HEK293T (cell line): ENCODE measurements around the gene AP3B1.
"Not testable (repeated sequence)": the region's sequence is repeated elsewhere in the genome, so short reads cannot be mapped to it uniquely, and the experiment has no call there.

Experiments used
- BHLHE40 ChIP-seq: fragments of 450-650 bp; IDR thresholded peaks from 2 replicates; pipeline ENCODE4 v1.6.1; 2016; ENCODE audit warnings: mild to moderate bottlenecking, moderate library complexity, borderline replicate concordance
- ELF4 ChIP-seq: fragments of 450-650 bp; IDR thresholded peaks from 2 replicates; pipeline ENCODE4 v1.6.1; 2017; ENCODE audit warnings: antibody characterized with exemption
- HDGF ChIP-seq: fragments of 450-650 bp; IDR thresholded peaks from 2 replicates; pipeline ENCODE4 v1.6.1; 2017; ENCODE audit warnings: antibody characterized with exemption, borderline replicate concordance
- SP1 ChIP-seq: fragments of 450-650 bp; IDR thresholded peaks from 2 replicates; pipeline ENCODE4 v1.6.1; 2017
- SUZ12 ChIP-seq: fragments of 450-650 bp; IDR thresholded peaks from 2 replicates; pipeline ENCODE4 v1.6.1; 2016; ENCODE audit warnings: mild to moderate bottlenecking
- TARDBP ChIP-seq: fragments of 450-650 bp; IDR thresholded peaks from 2 replicates; pipeline ENCODE4 v1.6.1; 2016
- ZNF384 ChIP-seq: fragments of 450-650 bp; IDR thresholded peaks from 2 replicates; pipeline ENCODE4 v1.6.1; 2016
- TF ChIP-seq, protein P1 (sequence below): fragments of 450-650 bp; IDR thresholded peaks from 2 replicates; pipeline ENCODE4 v1.6.1; 2016

DNA sequence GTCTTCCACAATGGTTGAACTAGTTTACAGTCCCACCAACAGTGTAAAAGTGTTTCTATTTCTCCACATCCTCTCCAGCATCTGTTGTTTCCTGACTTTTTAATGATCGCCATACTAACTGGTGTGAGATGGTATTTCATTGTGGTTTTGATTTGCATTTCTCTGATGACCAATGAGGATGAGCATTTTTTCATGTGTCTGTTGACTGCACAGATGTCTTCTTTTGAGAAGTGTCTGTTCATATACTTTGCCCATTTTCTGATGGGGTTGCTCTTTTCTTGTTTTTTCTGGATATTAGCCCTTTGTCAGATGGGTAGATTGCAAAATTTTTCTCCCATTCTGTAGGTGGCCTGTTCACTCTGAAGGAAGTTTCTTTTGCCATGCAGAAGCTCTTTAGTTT, 124.2 kb downstream of the AP3B1 start:
- TF ChIP-seq SP1, SUZ12, TARDBP, HDGF, ZNF384, ELF4, BHLHE40: not testable (repeated sequence)
- TF ChIP-seq, protein P1, sequence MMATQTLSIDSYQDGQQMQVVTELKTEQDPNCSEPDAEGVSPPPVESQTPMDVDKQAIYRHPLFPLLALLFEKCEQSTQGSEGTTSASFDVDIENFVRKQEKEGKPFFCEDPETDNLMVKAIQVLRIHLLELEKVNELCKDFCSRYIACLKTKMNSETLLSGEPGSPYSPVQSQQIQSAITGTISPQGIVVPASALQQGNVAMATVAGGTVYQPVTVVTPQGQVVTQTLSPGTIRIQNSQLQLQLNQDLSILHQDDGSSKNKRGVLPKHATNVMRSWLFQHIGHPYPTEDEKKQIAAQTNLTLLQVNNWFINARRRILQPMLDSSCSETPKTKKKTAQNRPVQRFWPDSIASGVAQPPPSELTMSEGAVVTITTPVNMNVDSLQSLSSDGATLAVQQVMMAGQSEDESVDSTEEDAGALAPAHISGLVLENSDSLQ: not testable (repeated sequence)
